Inferior parietal cortex (tissue), 1 donor: Measurements from ENCODE around the gene C2CD4A.

Source experiments
- DNase-seq: peaks from one replicate; pipeline ENCODE4 v3.0.0-alpha.2; 2016; ENCODE audit errors: extremely low spot score

Gene C2CD4A

GRCh38 chr15:62099094-62099601 is 32.4 kb downstream of the C2CD4A start:
- no peak for DNase-seq

- no peak for DNase-seq
Observed at GRCh38 chr15:62103431-62103830, 36.7 kb downstream of the C2CD4A start.

- DNase-seq = no peak
Observed at GRCh38 chr15:62104401-62104800, 37.6 kb downstream of the C2CD4A start.

GRCh38 chr15:62104846-62105245 is 38.1 kb downstream of the C2CD4A start:
- DNase-seq = no peak

- DNase-seq = no peak
Observed at GRCh38 chr15:62105266-62105665, 38.5 kb downstream of the C2CD4A start.

GRCh38 chr15:62106096-62106495 is 39.3 kb downstream of the C2CD4A start:
- DNase-seq = no peak

GRCh38 chr15:62107571-62108121 is 40.9 kb downstream of the C2CD4A start:
- DNase-seq = no peak

- no peak for DNase-seq
Observed at GRCh38 chr15:62108411-62108810, 41.6 kb downstream of the C2CD4A start.

GRCh38 chr15:62109437-62109836 is 42.7 kb downstream of the C2CD4A start:
- no peak for DNase-seq

- no peak for DNase-seq
Observed at GRCh38 chr15:62109982-62110851, 43.4 kb downstream of the C2CD4A start.

GRCh38 chr15:62112081-62112480 is 45.3 kb downstream of the C2CD4A start:
- no peak for DNase-seq

- no peak for DNase-seq
Observed at GRCh38 chr15:62112616-62113593, 46.1 kb downstream of the C2CD4A start.

GRCh38 chr15:62115847-62116246 is 49.1 kb downstream of the C2CD4A start:
- no peak for DNase-seq

GRCh38 chr15:62118520-62119226 is 51.9 kb downstream of the C2CD4A start:
- no peak for DNase-seq

GRCh38 chr15:62119227-62119864 is 52.6 kb downstream of the C2CD4A start:
- no peak for DNase-seq

- no peak for DNase-seq
Observed at GRCh38 chr15:62119874-62120273, 53.1 kb downstream of the C2CD4A start.
